GM18517 (cell line): ENCODE measurements around the gene STAG2.
A peak's percentile ranks its signal among the peaks of the same experiment; 100 is the strongest.

Experiments used
- ATAC-seq: cut with Tn5 transposase; IDR thresholded peaks from one replicate; pipeline ENCODE4 v1.9.1; 2021; ENCODE audit warnings: mild to moderate bottlenecking, moderate library complexity; ENCODE audit not compliant: unreplicated experiment

The STAG2 gene

DNA sequence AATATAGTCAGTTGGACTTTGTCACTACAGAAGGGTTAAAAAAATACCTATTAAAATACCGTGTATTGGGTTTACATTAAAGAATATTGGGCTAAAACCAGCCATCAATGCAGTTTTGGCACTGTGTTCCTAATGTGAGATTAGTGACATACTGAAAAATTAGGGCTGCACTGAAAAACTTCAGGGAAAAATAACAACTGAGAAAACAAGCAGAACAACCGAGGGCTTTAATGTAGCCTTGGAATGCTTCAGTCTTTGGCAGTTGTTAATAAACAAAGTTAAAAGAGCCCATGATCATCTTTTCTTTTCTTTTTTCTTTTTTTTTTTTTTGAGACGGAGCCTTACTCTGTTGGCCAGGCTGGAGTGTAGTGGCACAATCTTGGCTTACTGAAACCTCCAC lies 12.4 kb downstream of the STAG2 start:
- no peak for ATAC-seq

DNA sequence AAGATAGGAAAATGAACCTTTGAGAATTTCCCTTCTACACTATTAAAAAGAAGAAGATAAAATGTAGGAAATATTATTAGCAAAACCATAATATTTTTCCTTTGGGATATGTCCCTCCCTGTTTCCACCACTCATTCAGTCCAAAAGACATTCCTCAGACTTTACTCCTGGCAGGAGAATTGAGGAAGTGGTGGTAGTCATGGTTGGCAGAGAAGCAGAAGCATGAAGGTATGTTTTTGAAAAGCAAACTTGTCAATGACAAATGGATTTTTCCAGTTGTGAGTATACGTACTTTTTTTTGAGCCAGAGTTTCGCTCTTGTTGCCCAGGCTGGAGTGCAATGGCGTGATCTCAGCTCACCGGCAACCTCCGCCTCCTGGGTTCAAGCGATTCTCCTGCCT lies 13.7 kb downstream of the STAG2 start:
- no peak for ATAC-seq

DNA sequence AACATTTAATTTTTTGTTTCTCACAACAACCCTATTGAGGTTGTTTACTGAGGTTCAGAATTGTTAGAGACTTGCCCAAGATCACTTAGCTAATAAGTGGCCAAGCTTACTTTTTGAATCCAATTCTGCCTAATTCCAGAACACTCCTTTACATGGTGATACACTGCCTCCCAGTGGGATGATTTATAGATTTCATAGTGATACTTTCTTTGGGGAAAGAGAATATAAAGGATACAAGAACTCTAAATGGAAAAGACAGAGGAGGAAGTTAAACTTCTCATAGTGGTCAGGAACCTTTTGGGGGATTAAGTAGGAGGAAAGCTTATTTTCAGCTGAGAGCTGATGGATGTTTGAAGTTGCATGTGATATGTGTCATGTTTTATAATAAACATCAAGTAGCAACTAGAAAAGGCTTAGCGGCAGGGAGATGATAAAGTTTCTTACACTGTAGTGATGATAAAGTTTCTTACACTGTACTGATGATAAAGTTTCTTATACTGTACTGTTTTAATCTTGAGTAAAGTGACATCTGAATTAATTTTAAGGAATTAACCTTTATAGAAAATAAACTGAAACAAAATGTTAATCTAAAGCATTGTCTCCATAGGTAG lies 15.3 kb downstream of the STAG2 start:
- no peak for ATAC-seq

DNA sequence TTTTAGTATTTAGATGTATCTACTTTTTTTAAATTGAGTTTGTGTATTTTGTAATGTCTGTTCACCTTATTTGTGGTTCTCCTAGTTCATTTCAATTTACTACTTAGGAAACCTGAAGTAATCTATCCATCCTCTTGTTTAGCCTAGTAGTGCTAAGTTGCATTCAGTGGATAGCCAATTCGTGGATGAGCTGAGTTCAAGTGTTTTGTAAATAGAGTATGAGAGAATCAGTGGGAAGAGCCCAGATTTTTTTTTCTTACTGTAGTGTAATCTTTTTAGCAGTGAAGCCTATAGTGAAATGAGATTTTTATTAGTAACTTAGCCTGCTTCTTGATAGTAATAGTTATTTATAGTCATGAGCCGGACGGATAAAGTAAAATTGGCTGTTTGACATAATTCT lies 21.7 kb downstream of the STAG2 start:
- no peak for ATAC-seq

DNA sequence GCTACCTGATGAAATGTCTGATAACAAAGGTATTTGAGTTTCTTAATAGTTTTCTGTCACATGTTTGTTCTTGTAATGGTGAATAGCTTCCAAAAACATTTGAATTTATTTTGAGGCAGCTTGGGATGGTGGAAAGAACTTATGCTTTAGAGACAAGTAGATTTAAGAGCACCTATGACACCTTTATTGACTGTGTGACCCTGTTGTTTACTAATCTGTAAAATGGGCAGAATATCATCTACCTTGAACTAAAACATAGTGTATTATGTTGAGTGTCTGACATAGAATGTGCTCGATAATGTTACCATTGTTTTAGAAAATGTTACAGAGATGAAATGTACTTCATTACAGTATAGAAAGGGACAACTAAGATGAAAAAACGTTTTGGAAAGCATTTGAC lies 24.9 kb downstream of the STAG2 start:
- no peak for ATAC-seq

DNA sequence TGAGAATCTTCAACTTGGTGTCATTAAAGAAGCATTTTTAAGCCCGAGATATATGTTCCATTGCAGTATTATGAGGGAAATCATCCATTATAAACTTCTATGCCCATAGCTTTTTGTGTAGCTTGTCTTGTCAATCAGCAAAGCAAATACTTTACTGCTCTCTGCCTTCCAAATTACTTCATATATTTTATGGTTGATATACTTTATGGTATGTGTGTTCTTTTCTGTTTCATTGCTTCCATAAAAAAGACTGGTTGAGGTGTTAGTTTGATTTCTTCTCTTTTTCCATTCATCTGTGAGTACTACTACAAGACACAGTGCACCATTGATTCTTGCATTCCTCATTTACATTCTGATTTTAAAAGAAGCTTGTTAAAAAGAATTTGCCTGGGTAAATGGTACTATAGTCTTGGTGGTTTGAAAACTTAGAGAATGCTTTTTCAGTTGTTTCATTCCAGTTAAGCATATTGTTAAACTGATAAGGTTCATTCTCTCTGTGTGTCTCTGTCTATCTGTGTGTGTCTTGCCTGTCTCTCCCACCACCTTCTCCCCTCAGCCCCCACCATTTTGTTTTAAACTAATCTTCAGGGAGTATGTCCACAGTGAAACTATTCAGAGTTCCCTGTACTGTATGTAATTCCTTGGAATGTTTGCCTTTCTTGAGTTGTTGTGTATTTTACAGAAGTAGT lies 27.1 kb downstream of the STAG2 start:
- ATAC-seq = no peak

DNA sequence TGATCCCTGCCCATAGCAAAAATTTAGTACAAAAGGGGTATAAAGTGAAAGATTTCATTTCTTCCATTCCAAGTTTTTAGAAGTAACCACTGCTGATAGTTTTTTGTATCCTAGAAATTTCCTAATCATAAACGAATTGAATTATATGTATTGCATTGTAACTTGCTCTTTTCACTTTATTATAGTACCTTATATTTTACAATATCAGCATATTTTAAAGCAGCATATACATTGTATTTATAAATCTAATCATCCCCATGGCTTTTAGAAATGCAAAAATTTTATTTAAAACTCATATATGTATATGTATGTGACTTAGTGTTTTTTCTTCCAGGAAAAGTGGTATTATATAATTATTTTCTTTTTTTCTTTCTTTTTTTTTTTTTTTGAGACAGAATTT lies 27.7 kb downstream of the STAG2 start:
- no peak for ATAC-seq

DNA sequence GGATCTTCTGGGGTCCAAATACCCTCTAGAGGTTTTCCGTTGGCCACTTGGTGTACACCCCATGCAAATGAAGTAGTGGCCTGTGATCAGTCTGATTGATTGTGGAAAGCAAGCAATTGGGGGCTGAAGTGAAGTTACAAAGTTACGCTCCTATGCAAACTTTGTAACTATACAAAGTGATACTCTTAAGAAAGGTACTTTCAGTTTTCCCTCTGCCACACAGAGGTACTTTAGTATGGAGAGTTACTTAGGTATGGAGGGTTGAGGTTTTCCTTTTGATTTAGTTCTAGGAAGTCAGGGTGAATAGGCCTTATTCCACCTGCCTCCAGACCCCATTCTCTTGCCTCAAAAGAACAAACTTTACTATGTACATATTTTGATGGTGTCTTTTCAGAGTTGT lies 28.7 kb downstream of the STAG2 start:
- no peak for ATAC-seq

DNA sequence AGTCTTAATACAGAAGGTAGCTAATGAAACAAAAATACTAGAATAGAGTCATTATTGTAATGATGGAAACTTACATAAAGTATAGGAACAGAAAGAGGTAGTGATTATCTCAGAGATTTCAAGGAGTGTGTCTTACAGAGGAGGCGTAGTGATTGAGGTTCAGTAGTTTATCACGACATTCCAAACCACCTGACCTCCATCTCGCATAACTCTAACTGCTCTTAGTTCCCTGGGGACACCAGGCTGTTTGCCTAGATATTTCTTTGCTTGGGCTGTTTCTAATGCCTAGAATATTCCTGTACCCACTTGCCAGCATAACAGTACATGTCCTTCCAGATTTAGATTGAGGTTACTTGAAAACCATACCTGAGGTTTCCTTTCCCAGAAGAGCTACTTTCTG lies 29.1 kb downstream of the STAG2 start:
- ATAC-seq = no peak

DNA sequence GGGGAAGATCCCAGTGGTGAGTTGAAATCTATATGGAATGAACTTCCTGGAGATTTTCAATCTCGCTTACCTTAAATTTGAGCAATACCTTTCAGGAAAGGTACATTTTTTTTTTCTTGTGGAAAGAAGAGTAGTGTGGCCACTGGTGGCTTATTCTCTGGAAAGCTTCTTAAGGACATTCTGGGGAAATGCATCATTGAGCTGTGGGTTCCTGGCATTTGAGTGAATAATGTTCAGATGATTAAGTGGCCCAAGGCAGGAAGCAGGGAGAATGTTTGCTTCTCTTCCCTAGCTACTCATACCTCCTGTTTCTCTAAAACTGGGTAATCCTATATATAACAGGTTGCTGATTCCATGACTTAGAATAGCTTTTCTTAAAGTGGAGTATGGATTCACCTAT lies 31.8 kb downstream of the STAG2 start:
- ATAC-seq = no peak

DNA sequence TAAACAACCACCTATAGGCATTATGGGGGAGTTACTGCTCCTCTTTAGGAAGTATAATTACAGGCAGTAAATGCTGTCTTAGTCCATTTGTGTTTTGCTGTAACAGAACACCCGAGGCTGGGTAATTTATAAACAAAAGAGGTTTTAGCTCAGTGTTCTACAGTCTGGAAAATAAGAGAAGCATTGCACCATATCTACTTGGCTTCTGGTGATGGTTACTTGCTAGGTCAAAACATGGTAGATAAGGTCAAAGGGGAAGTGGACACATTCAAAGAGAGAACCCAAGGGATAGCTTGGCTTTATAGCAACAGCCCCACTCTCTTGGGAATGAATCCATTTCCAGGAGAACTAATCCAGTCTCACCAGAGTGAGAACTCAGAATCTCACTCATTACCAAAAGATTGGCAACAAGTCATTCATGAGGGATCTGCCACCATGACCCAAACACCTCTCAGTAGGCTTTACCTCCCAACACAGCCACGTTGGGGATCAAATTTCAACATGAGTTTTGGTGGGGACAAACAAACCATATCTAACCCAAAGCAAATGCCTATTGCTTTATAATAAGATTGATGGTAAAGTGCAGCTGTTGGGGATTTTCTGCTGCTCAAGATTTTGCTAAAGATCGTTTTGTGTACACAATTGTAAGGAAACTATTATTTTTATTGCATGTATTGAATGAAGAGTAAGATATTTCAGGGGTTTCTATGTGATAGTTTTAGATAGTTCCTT lies 32.6 kb downstream of the STAG2 start:
- no peak for ATAC-seq

DNA sequence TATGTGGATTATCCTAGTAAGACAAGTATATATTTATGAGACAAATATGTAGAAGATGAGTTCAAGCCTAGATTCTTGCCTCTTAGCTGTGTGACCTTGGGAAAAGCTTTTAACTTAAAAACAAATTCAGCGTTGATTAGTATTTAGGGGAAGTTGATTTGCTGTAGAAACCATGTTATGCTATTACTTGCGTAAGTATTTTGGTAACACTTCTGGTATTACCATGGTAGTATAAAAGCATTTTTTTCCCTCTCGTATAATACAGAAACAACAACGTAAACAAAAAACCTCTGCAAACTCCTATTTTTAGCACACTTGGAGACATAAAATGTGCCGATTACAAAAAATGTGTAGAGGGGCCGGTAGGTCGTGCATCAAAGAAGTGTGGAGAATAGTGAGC lies 33.2 kb downstream of the STAG2 start:
- ATAC-seq = no peak

DNA sequence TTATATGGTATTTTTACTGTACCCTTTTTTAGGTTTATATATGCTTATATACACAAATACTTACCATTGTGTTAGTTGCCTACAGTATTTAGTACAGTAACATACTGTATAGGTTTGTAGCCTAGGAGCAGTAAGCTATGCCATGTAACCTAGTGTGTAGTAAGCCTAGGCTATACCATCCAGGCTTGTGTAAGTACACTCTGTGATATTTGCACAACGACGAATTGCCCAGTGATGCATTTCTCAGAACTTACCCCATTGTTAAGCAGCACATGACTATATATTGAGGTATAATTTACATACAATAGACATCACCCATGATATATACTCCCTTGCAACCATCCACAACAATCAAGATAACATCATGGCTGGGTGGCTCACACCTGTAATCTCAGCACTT lies 40.1 kb downstream of the STAG2 start:
- no peak for ATAC-seq

DNA sequence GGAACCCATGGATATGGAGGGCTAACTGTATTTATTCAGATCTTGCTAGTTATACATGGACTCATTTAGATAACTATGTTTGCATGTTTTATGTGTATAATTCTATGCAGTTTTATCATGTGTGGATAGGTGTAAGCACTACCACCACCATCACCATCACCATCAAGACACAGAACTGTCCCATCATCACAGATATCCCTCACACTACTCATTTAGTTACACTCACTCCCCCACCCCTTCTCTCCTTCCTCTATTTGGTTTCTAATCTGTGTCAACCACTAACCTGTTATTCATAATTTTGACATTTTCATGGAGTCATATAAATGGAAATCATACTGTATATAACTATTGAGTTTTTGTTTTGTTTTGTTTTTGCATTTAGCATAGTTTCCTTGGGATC lies 43.7 kb downstream of the STAG2 start:
- ATAC-seq = no peak

DNA sequence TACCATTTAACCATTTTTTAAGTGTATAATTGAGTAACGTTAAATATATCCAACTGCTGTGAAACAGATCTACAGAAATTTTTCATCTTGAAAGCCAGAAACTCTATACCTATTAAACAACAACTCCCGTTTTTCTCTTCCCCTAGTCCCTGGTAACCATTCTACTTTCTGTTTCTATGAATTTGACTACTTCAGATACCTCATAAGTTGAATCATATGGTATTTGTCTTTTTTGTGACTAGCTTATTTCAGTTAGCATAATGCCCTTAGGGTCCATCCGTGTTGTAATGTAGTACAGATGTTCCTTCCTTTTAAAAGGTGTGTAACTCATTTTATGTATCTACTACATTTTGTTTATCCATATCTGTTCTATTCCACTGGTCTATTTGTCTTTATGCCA lies 48.7 kb downstream of the STAG2 start:
- peak; percentile 71 for ATAC-seq

DNA sequence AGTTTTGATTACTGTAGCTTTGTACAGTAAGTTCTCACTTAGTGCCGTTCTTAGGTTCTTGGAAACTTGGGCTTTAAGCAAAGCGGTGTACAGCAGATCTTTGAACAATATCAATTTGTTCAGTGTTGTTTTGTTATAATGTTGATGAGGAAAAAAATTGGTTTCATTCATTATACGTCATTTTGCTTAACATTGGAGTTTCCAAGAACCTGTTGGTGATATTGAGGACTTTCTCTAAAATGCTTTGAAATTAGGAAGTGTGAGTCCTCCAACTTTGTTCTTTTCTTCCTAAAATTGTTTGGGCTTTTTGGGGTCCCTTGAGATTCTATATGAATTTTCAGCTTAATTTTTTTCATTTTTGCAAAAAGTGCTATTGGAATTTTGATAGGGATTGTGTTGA lies 49.1 kb downstream of the STAG2 start:
- ATAC-seq = no peak

DNA sequence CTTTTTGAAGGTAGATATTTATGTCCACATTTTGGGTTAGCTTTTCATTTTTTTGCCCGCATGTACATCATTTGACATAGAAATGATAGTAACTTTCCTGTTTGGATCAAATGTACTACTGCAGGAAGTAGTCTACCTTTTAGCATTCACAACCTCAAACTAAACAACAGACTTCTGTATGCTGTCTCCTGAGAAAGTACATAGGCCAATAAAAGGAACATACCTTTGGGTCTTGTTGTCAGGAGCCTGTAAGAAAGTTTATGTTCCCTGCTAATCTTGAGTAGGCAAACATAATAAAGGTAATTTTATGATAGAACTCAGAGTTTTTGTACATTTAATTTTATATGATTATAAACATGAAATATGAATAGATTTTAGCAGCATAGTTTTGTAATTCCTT lies 54.2 kb downstream of the STAG2 start:
- ATAC-seq = no peak

DNA sequence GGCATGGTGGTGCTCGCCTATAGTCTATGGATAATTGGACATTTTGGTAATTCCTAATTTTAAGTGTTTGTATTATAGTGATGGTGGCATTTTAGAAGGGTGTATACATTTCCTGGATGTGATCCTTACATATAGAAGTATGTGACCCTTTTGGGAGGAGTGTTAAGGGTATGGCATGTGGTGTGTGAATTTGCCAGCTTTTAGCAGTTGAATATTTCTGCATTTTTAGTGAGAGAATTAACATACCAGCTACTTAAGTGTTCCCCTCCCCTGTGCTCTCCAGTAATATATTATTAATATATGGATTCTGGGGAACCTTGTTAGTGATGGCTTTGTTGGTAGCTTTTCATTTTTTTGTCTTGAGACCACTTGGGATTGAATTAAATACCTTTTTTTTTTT lies 55.3 kb downstream of the STAG2 start:
- ATAC-seq = no peak

DNA sequence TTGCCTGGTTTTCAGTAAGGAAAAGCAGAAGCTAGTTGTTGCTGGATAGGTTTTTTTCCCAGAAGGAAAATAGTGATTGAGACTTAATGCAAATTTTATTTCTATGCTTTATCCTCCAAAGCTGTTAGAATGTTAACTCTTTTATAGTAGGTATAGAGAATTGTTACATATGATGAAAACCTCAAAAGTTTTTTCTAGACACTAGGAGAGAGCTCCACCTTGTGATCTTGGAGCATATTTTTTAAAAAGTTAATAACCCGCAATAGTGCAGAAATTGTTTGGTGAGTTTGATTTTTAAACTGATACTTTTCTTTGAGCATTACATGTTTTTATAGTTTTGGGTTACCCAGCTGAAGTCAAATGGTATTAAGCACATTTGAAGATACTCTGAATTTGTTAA lies 56.5 kb downstream of the STAG2 start:
- ATAC-seq = no peak

DNA sequence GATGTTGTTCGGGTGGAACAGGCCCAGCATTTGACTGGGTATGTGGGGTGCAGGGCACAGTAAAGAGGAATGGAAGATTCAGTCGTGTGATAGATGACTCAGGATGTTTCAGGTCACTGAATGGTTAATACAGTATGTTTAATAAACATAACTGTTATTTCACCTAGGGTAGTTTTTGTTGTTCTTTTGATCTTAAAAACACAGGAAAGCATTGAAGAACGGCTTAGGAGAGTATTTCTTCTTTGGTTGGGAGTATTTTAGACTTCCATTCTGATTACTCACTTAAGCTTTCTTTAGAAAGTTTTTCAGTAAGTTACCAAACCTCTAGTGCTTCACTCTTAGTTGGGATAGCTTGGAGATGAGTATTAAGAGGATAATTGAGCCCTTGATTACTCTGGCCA lies 62.3 kb downstream of the STAG2 start:
- no peak for ATAC-seq

DNA sequence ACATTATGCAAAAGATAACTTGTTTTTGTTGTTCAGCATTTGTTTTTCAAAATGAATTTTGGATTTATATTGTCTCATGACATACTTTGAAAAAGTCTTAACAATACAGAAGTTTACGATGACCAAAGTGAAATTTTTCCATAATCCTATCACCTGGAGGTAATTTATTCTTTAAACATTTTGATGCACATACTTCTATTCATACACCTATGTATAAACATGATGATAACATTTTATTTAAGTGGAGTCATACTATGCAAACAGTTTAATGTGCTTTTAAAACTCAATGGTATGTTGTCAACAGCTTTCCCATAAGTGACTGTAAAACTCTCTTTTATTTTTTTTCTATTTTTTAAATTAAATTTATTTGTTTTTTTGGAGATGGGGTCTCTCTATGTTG lies 65.0 kb downstream of the STAG2 start:
- no peak for ATAC-seq

DNA sequence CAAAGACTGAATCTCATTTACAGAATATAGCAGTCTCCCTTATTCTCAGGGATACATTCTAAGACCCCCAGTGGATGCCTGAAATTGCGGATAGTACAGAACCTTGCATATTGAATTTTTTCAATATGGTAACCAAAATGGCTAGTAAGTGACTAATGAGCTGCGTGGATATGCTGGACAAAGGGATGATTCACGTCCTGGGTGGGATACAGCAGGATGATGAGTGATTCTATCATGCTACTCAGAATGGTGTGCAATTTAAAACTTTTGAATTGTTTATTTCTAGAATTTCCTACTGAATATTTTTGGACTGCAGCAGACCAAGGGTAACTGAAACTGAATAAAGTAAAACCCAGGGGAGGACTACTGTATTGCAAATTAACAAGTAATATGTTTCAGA lies 66.7 kb downstream of the STAG2 start:
- no peak for ATAC-seq
